Endodermal cell (in vitro differentiated cells): ENCODE results near the gene NT5DC1. TPM values are rescaled to one million over a fixed set of nuclear protein-coding genes. Genes with fewer than 3 reads are reported as not detected.

Source experiments
- DNase-seq: peaks from one replicate; pipeline ENCODE4 v3.0.0-alpha.2; 2017
- H3K27ac ChIP-seq: 2 replicates; pipeline ENCODE4 v1.5.1; 2013; ENCODE audit warnings: mild to moderate bottlenecking, low read depth, low read length, moderate library complexity
- H3K27me3 ChIP-seq: 2 replicates; pipeline ENCODE4 v1.6.1; 2013; ENCODE audit warnings: mild to moderate bottlenecking, low read length, moderate library complexity; ENCODE audit not compliant: insufficient read depth, control insufficient read depth, poor library complexity, severe bottlenecking
- H3K36me3 ChIP-seq: 2 replicates; pipeline ENCODE4 v1.7.0; 2013; ENCODE audit warnings: mild to moderate bottlenecking, low read length, moderate library complexity; ENCODE audit not compliant: control insufficient read depth, insufficient read depth
- H3K4me1 ChIP-seq: one replicate; pipeline ENCODE4 v1.7.0; 2013; ENCODE audit warnings: low read length; ENCODE audit not compliant: control insufficient read depth, insufficient read depth
- H3K4me3 ChIP-seq: 2 replicates; pipeline ENCODE4 v1.5.1; 2013; ENCODE audit warnings: mild to moderate bottlenecking, low read length, moderate library complexity
- H3K9ac ChIP-seq: 2 replicates; pipeline ENCODE4 v1.6.1; 2013; ENCODE audit warnings: mild to moderate bottlenecking, low read length, moderate library complexity; ENCODE audit not compliant: poor library complexity, severe bottlenecking; ENCODE audit errors: extremely low read depth
- H3K9me3 ChIP-seq: 2 replicates; pipeline ENCODE4 v1.6.1; 2013; ENCODE audit warnings: mild to moderate bottlenecking, low read length, moderate library complexity; ENCODE audit not compliant: control insufficient read depth
- H3K27ac Mint-ChIP-seq: 2 replicates; pipeline ENCODE4 v1.8.0; 2020; ENCODE audit warnings: mixed read lengths
- H3K27me3 Mint-ChIP-seq: 2 replicates; pipeline ENCODE4 v1.8.0; 2021; ENCODE audit warnings: mild to moderate bottlenecking, mixed read lengths; ENCODE audit not compliant: insufficient read depth
- H3K36me3 Mint-ChIP-seq: 2 replicates; pipeline ENCODE4 v1.8.0; 2020; ENCODE audit warnings: low read depth, mixed read lengths
- H3K4me1 Mint-ChIP-seq: 2 replicates; pipeline ENCODE4 v1.8.0; 2020; ENCODE audit warnings: mixed read lengths
- H3K4me3 Mint-ChIP-seq: 2 replicates; pipeline ENCODE4 v1.8.0; 2020; ENCODE audit warnings: mild to moderate bottlenecking, moderate library complexity, mixed read lengths
- H3K9me3 Mint-ChIP-seq: 2 replicates; pipeline ENCODE4 v1.8.0; 2020; ENCODE audit warnings: mild to moderate bottlenecking, mixed read lengths
- CTCF ChIP-seq: fragments of 200-600 bp; sonication (generic); conservative IDR thresholded peaks from 2 replicates; pipeline ENCODE4 v1.5.0; 2021; ENCODE audit warnings: antibody characterized with exemption, mild to moderate bottlenecking
- WGBS, 2 experiments: methylation state at CpG; one replicate each; pipeline versions ENCODE4 v1.1.5 to v1.1.7; 2013; ENCODE audit warnings: missing lambda C conversion rate in 2 of 2, mixed read lengths in 1 of 2; ENCODE audit not compliant: insufficient coverage in 1 of 2, insufficient read length in 1 of 2; 5-methylcytosine and 5-hydroxymethylcytosine counted together
- total RNA-seq, 2 donors: library from RNA; stranded (reverse); fragmentation: NEBNext Ultra II Directional in 1 of 2; extraction: Animal tissue kit (Norgen Biotek cat#: 25700) in 1 of 2; gene quantifications; 2 replicates in 1 of 2; 3 replicates in 1 of 2; pipeline ENCODE4 v1.2.1, GENCODE V29; 2021

NT5DC1 gene
- total RNA-seq, 2 donors from 2014 or later: 83.0 to 136 TPM

DNA sequence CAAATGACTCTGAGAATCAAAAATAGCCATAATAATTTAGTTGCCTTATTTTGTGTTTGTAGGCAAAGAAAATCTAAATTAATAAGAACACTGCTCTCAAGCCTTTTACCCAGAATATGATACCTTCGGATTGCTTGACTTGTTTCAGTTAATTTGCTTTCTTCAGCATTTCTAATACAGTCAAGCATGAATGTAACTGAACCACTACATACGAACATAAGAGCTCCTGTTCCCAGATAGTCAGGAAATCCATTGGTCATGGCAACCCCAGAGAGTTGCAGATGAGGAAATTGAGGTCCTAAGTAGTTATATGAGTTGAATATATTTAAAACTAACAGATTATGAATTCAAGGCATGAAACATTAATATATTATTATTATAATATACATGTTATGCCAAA lies 42.9 kb upstream of the NT5DC1 start:
- Mint-ChIP-seq H3K27me3 (no peaks in the 10 kb centered on the region), H3K9me3 (no peaks in the 10 kb centered on the region), H3K36me3 (no peaks in the 10 kb centered on the region), H3K4me1 (peaks cover 5% of the 10 kb centered on the region), H3K4me3 (no peak overlapping the region), H3K27ac (no peak overlapping the region)
- H3K4me3 ChIP-seq: no peak overlapping the region
- no peaks in the 10 kb centered on the region for H3K9me3 ChIP-seq
- no peaks in the 10 kb centered on the region for H3K36me3 ChIP-seq
- no peak overlapping the region for H3K9ac ChIP-seq
- DNase-seq: no peak
- H3K27ac ChIP-seq: no peak overlapping the region
- H3K27me3 ChIP-seq: no peaks in the 10 kb centered on the region
- TF ChIP-seq CTCF: no peak
- WGBS, 2 experiments: 100% methylated on average over 1 to 2 of the region's 2 CpGs
- H3K4me1 ChIP-seq: peaks cover 5% of the 10 kb centered on the region

GRCh38 chr6:116059713-116060571 lies 40.7 kb upstream of the NT5DC1 start:
- no peaks in the 10 kb centered on the region for H3K9me3 ChIP-seq
- Mint-ChIP-seq H3K9me3 (no peaks in the 10 kb centered on the region), H3K4me3 (no peak overlapping the region), H3K27me3 (no peaks in the 10 kb centered on the region), H3K4me1 (peaks cover 10% of the 10 kb centered on the region), H3K36me3 (no peaks in the 10 kb centered on the region), H3K27ac (no peak overlapping the region)
- H3K4me3 ChIP-seq: no peak overlapping the region
- H3K9ac ChIP-seq: no peak overlapping the region
- no peaks in the 10 kb centered on the region for H3K36me3 ChIP-seq
- no peak for DNase-seq
- peaks cover 5% of the 10 kb centered on the region for H3K4me1 ChIP-seq
- H3K27ac ChIP-seq: no peak overlapping the region
- TF ChIP-seq CTCF: no peak
- H3K27me3 ChIP-seq: no peaks in the 10 kb centered on the region
- 88 to 93% methylated on average over 7 to 13 of the region's 13 CpGs for WGBS, 2 experiments

- no peaks in the 10 kb centered on the region for H3K36me3 ChIP-seq
- DNase-seq: no peak
- H3K4me3 Mint-ChIP-seq: no peak within 1 kb of the TSS
- H3K4me1 Mint-ChIP-seq: peaks cover 10% of the 10 kb centered on the region
- no peak within 1 kb of the TSS for H3K4me3 ChIP-seq
- H3K27me3 Mint-ChIP-seq: no peaks in the 10 kb centered on the region
- H3K27me3 ChIP-seq: no peaks in the 10 kb centered on the region
- 94 to 95% methylated on average over 6 to 7 of the region's 7 CpGs for WGBS, 2 experiments
- H3K27ac Mint-ChIP-seq: no peak within 1 kb of the TSS
- no peaks in the 10 kb centered on the region for H3K9me3 ChIP-seq
- no peak within 1 kb of the TSS for H3K27ac ChIP-seq
- no peaks in the 10 kb centered on the region for H3K9me3 Mint-ChIP-seq
- H3K9ac ChIP-seq: no peak within 1 kb of the TSS
- TF ChIP-seq CTCF: peak; percentile 66
- no peaks in the 10 kb centered on the region for H3K36me3 Mint-ChIP-seq
- peaks cover 5% of the 10 kb centered on the region for H3K4me1 ChIP-seq
Observed at GRCh38 chr6:116060572-116061283, 39.9 kb upstream of the NT5DC1 start, which contains the start of gene FRK. Gene FRK, minus strand, starts transcription at chr6:116060891. Its CDS starts 580 bp downstream, at chr6:116060311.
